OCI-LY3 (cell line): Measurements from ENCODE around the gene MIF4GD.
"Not testable (repeated sequence)": the region's sequence is repeated elsewhere in the genome, so short reads cannot be mapped to it uniquely, and the experiment has no call there.

Experiments used
- EZH2phosphoT487 ChIP-seq: fragments of 200-600 bp; shearing (Covaris generic); IDR thresholded peaks from 2 replicates; pipeline ENCODE4 v1.6.1; 2018; ENCODE audit warnings: antibody characterized with exemption, mixed run types, low read depth
- TF ChIP-seq, protein P1 (sequence below): fragments of 200-600, 300-600 bp; sonication (generic); IDR thresholded peaks from 2 replicates; pipeline ENCODE4 v1.5.1; 2014; ENCODE audit warnings: antibody characterized with exemption, low read length, low read depth

DNA sequence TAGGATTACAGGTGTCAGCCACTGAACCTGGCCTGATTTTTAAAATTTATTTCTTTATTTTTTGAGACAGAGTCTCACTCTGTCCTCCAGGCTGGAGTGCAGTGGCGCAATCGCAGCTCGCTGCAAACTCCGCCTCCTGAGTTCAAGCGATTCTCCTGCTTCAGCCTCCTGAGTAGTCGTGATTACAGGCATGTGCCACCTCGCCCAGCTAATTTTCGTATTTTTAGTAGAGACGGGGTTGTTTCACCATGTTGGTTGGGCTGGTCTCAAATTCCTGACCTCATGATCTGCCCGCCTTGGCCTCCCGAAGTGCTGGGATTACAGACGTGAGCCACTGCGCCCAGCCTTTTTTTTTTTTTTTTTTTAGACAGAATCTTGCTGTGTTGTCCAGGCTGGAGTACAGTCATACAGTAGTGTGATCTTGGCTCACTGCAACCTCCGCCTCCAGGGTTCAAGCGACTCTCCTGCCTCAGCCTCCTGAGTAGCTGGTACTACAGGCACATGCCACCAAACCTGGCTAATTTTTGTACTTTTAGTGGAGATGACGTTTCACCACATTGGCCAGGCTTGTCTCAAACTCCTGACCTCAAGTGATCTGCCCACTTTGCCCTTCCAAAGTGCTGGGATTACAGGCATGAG, 21.9 kb upstream of the MIF4GD start:
- TF ChIP-seq, protein P1, sequence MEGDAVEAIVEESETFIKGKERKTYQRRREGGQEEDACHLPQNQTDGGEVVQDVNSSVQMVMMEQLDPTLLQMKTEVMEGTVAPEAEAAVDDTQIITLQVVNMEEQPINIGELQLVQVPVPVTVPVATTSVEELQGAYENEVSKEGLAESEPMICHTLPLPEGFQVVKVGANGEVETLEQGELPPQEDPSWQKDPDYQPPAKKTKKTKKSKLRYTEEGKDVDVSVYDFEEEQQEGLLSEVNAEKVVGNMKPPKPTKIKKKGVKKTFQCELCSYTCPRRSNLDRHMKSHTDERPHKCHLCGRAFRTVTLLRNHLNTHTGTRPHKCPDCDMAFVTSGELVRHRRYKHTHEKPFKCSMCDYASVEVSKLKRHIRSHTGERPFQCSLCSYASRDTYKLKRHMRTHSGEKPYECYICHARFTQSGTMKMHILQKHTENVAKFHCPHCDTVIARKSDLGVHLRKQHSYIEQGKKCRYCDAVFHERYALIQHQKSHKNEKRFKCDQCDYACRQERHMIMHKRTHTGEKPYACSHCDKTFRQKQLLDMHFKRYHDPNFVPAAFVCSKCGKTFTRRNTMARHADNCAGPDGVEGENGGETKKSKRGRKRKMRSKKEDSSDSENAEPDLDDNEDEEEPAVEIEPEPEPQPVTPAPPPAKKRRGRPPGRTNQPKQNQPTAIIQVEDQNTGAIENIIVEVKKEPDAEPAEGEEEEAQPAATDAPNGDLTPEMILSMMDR: not testable (repeated sequence)
- not testable (repeated sequence) for TF ChIP-seq EZH2phosphoT487
